ENCODE measurements around the gene MT1M.
"Not testable (repeated sequence)": the region's sequence is repeated elsewhere in the genome, so short reads cannot be mapped to it uniquely, and the experiment has no call there.

Gene MT1M

DNA sequence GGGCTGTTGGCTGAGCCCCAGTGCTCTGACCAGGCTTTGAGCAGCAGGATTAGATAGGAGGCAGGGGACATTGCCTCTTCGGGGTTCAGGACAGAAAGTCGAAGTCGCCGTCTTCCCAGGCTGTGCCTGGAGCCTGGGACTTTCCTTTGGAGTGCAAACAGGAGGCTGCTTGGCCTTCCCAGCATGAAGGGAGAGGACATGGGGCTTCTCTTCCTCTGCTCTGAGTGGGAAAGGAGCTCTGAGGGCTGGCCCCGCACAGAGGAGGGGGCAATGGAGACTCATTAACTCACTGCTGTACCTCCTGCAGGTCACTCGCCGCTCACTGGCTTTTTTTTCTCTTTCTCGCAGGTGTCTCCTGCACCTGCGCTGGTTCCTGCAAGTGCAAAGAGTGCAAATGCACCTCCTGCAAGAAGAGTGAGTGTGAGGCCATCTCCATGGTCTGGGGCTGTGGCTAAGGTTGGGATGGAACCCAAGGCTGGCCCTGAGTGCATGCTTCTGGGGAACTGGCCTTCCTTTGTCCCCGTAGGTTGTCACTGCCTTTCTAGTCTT is 25.9 kb downstream of the MT1M start:
- no peak for DNase-seq (ENCODE audit: low read depth)
- TF ChIP-seq, protein P1, sequence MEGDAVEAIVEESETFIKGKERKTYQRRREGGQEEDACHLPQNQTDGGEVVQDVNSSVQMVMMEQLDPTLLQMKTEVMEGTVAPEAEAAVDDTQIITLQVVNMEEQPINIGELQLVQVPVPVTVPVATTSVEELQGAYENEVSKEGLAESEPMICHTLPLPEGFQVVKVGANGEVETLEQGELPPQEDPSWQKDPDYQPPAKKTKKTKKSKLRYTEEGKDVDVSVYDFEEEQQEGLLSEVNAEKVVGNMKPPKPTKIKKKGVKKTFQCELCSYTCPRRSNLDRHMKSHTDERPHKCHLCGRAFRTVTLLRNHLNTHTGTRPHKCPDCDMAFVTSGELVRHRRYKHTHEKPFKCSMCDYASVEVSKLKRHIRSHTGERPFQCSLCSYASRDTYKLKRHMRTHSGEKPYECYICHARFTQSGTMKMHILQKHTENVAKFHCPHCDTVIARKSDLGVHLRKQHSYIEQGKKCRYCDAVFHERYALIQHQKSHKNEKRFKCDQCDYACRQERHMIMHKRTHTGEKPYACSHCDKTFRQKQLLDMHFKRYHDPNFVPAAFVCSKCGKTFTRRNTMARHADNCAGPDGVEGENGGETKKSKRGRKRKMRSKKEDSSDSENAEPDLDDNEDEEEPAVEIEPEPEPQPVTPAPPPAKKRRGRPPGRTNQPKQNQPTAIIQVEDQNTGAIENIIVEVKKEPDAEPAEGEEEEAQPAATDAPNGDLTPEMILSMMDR (IDR thresholded peaks at IDR 0.05; ENCODE audit: control insufficient read depth, extremely low read depth, insufficient read depth), result no peak
- peak overlapping the region; percentile 54 for H3K4me3 ChIP-seq (ENCODE audit: low read depth, low read length)

- TF ChIP-seq, protein P1 (IDR thresholded peaks at IDR 0.05; ENCODE audit: control insufficient read depth, extremely low read depth, insufficient read depth), result no peak
- DNase-seq (ENCODE audit: low read depth), result no peak
- no peak overlapping the region for H3K4me3 ChIP-seq (ENCODE audit: low read depth, low read length)
Measured at GRCh38 chr16:56662357-56663354, 30.2 kb downstream of the MT1M start.

DNA sequence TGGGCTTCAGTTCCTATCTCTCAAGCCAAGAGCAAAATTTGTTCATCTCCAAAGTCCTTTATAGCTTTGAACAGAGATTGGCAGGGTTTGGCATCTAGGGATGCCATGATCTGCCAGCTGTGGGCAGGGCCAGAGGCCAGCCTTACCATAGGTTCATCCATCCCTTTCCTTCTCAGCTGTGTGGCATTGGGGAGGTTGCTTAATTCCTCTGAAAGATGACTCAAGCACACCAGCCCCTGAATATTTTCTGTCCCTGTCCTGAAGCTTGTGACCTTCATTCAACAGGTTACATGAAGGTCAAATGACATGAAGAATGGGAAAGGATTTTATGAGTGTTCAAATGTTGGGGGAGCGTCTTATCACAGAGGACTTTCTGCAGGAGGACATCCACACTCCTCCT is 32.0 kb downstream of the MT1M start:
- DNase-seq (ENCODE audit: low read depth), result no peak
- TF ChIP-seq, protein P1 (IDR thresholded peaks at IDR 0.05; ENCODE audit: control insufficient read depth, extremely low read depth, insufficient read depth), result no peak
- no peak overlapping the region for H3K4me3 ChIP-seq (ENCODE audit: low read depth, low read length)

DNA sequence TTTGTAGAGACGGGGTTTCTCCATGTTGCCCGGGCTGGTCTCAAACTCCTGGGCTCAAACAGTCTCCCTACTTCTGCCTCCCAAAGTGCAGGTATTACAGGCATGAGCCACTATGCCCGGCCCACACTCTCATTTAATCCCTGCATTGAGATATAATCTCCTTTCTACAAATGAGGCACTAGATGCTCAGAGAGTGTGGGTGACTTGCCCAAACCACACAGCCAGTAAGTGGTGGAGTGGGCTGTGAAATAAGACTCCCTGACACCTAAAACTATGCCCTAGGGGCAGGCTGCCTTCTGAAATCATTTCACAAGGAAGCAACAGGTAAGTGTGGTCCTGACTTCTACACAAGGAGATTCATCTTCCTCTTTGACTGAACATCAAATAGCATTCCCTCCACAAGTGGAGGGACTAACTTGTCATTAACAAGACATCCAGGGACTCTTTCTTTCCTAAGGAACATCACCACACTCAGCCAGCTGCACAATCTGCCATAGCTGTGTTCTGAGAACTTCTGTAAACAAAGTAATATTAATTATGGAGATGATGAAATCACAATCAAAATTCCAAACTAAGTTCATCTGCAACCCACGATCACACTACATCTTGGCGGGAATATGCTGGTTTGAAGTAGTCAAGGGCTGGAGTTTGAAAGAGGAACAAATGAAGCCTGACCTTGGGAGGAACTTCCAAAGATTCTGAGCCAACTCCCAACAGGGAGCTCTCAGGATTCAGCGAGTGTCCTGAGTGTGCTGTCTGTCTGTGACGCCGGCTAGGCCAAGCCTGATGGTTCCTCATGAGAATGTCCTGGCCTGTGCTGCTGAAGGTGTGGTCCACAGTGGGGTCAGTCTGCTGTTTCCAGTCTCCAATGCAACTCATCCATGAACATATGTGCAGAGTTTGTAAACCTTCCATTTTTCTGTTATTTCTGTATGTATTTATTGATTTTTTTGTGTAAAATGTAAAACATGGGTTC is 33.1 kb downstream of the MT1M start:
- not testable (repeated sequence) for H3K4me3 ChIP-seq (ENCODE audit: low read depth, low read length); DNase-seq (ENCODE audit: low read depth)

- TF ChIP-seq, protein P1 (IDR thresholded peaks at IDR 0.05; ENCODE audit: control insufficient read depth, extremely low read depth, insufficient read depth), result no peak
- peak within 1 kb of the TSS; percentile 50 for H3K4me3 ChIP-seq (ENCODE audit: low read depth, low read length)
- DNase-seq (ENCODE audit: low read depth), result peak; percentile 15
Measured at GRCh38 chr16:56667581-56668571, 35.4 kb downstream of the MT1M start, which contains the start of gene MT1G. Gene MT1G (minus strand): TSS chr16:56668065. CDS start chr16:56667993, 72 bp downstream.

DNA sequence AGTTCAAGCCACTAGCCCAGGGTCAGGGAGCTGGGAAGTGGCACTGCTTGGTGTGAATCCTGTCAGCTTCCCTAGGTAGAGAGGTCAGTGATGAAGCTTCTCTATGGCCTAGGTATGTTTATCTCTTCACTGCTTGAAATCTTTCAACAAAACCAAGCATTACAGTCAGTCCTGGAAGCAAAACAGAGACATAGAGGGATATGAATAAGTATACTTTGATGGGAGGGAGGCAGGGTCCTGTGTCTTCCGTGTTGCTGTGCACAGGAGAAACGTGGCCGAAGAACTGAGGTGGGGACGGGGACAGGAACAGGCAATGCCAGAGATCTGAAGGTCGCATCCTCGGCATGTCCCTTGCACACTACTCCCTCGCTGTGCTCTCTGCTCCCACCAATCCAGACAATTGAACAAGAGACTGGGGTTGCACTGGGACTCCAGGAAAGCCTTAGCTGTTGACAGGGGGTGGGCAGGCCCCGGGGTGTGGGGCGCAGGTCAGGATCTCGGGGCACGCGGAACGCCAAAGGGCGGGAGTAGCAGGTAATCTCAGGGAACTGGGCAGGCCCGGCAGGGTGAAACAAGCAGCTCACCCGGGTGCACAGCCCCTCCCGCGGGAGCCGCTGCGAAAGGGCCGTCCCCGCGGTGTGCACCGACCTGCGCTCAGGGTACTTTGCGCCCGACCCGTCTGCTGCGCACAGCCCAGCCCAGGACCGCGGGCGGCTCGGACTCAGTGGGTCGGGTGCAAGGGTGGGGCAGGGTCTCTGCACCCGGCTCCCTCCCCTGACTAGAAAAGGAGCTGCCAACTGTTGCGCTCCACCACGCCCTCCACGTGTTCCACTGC is 36.8 kb downstream of the MT1M start, which contains the start of gene MT1H:
Gene MT1H, plus strand, starts transcription at position 810 of the 835 bp plus-strand sequence. CDS start 71 bp downstream, outside the sequence.
- no peak for DNase-seq (ENCODE audit: low read depth)
- TF ChIP-seq, protein P1 (IDR thresholded peaks at IDR 0.05; ENCODE audit: control insufficient read depth, extremely low read depth, insufficient read depth), result no peak
- H3K4me3 ChIP-seq (ENCODE audit: low read depth, low read length), result no peak within 1 kb of the TSS
